ENCODE results near the gene ADH6. TPM values are rescaled to one million over a fixed set of nuclear protein-coding genes. Genes with fewer than 3 reads are reported as not detected.

Gene ADH6
- total and polyA plus RNA-seq, 9 of the 15 experiments (the other 6 are each of a cell fraction or from before 2014, with no cell fraction given), result 0.13 TPM; not detected in 8

DNA sequence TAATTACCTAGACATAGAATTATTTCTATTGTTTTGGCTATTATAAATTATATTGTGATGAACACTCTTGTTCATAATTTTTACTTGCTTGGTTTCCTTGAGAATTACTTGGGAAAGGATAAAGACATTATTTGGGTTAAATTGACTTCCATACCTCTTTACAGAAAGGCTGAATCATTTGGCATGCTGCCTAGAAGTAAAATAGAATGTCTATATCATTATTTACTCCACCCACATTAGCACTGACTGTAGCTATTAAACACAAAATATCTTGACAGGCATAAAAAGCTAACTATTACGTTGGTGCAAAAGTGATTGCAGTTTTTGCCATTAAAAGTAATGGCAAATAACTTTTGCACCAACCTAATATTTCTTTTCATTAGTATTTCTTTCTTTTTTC, 29.7 kb upstream of the ADH6 start (continued):
- TF ChIP-seq ZNF316 (IDR thresholded peaks at IDR 0.05) (no peak), TRIM24 (IDR thresholded peaks at IDR 0.05) (no peak), CAMTA2 (CRISPR knock-in tag; conservative IDR thresholded peaks at IDR 0.05) (no peak), ILF3 (IDR thresholded peaks at IDR 0.05; ENCODE audit: borderline replicate concordance) (no peak), SIN3B (IDR thresholded peaks at IDR 0.05; ENCODE audit: low read depth) (no peak), BCL6 (CRISPR knock-in tag; IDR thresholded peaks at IDR 0.05) (no peak), BRD4 (IDR thresholded peaks at IDR 0.05) (no peak), KDM5B (IDR thresholded peaks at IDR 0.05; ENCODE audit: insufficient replicate concordance, low read depth, low read length) (no peak)
- TF ChIP-seq, protein P1, sequence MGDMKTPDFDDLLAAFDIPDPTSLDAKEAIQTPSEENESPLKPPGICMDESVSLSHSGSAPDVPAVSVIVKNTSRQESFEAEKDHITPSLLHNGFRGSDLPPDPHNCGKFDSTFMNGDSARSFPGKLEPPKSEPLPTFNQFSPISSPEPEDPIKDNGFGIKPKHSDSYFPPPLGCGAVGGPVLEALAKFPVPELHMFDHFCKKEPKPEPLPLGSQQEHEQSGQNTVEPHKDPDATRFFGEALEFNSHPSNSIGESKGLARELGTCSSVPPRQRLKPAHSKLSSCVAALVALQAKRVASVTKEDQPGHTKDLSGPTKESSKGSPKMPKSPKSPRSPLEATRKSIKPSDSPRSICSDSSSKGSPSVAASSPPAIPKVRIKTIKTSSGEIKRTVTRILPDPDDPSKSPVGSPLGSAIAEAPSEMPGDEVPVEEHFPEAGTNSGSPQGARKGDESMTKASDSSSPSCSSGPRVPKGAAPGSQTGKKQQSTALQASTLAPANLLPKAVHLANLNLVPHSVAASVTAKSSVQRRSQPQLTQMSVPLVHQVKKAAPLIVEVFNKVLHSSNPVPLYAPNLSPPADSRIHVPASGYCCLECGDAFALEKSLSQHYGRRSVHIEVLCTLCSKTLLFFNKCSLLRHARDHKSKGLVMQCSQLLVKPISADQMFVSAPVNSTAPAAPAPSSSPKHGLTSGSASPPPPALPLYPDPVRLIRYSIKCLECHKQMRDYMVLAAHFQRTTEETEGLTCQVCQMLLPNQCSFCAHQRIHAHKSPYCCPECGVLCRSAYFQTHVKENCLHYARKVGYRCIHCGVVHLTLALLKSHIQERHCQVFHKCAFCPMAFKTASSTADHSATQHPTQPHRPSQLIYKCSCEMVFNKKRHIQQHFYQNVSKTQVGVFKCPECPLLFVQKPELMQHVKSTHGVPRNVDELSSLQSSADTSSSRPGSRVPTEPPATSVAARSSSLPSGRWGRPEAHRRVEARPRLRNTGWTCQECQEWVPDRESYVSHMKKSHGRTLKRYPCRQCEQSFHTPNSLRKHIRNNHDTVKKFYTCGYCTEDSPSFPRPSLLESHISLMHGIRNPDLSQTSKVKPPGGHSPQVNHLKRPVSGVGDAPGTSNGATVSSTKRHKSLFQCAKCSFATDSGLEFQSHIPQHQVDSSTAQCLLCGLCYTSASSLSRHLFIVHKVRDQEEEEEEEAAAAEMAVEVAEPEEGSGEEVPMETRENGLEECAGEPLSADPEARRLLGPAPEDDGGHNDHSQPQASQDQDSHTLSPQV (IDR thresholded peaks at IDR 0.05), result no peak
- TF ChIP-seq, protein P2, sequence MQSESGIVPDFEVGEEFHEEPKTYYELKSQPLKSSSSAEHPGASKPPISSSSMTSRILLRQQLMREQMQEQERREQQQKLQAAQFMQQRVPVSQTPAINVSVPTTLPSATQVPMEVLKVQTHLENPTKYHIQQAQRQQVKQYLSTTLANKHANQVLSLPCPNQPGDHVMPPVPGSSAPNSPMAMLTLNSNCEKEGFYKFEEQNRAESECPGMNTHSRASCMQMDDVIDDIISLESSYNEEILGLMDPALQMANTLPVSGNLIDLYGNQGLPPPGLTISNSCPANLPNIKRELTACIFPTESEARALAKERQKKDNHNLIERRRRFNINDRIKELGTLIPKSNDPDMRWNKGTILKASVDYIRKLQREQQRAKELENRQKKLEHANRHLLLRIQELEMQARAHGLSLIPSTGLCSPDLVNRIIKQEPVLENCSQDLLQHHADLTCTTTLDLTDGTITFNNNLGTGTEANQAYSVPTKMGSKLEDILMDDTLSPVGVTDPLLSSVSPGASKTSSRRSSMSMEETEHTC (IDR thresholded peaks at IDR 0.05), result no peak
- TF ChIP-seq, protein P3, sequence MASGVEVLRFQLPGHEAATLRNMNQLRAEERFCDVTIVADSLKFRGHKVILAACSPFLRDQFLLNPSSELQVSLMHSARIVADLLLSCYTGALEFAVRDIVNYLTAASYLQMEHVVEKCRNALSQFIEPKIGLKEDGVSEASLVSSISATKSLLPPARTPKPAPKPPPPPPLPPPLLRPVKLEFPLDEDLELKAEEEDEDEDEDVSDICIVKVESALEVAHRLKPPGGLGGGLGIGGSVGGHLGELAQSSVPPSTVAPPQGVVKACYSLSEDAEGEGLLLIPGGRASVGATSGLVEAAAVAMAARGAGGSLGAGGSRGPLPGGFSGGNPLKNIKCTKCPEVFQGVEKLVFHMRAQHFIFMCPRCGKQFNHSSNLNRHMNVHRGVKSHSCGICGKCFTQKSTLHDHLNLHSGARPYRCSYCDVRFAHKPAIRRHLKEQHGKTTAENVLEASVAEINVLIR (CRISPR knock-in tag; IDR thresholded peaks at IDR 0.05), result no peak

All from K562 (cell line).